H1 (cell line): ENCODE results near the gene ADAMTS17. TPM values are rescaled to one million over a fixed set of nuclear protein-coding genes. Genes with fewer than 3 reads are reported as not detected.

Experiments
- ATF2 ChIP-seq: IDR thresholded peaks from 2 replicates; pipeline ENCODE4 v1.6.1; 2012; ENCODE audit warnings: low read length, inconsistent platforms
- FOSL1 ChIP-seq: IDR thresholded peaks from 2 replicates; pipeline ENCODE4 v1.6.1; 2011; ENCODE audit warnings: mild to moderate bottlenecking, low read depth, low read length, moderate library complexity; ENCODE audit not compliant: insufficient read depth
- GABPA ChIP-seq: IDR thresholded peaks from 2 replicates; pipeline ENCODE4 v1.6.1; 2011; ENCODE audit warnings: mild to moderate bottlenecking, low read length, moderate library complexity, borderline replicate concordance; ENCODE audit not compliant: insufficient read depth
- TAF7 ChIP-seq: optimal IDR thresholded peaks from 2 replicates; pipeline ENCODE3; 2011; ENCODE audit warnings: low read depth, mild to moderate bottlenecking, inconsistent platforms, low read length, moderate library complexity, borderline replicate concordance
- TCF12 ChIP-seq: IDR thresholded peaks from 2 replicates; pipeline ENCODE4 v1.6.1; 2011; ENCODE audit warnings: low read depth, mild to moderate bottlenecking, low read length
- polyA plus RNA-seq, 7 experiments: library from polyadenylated mRNA; depleted of rRNA in 3 of 7; stranded (reverse) in 5 of 7; unstranded in 2 of 7; fragments of >200 nt in 5 of 7; fragments of 200-250 nt in 2 of 7; gene quantifications; 1 replicate in 5 of 7; 2 replicates in 1 of 7; 4 replicates in 1 of 7; pipeline versions ENCODE4 v1.2.1 to v1.2.3, GENCODE V29; 2011 to 2013; ENCODE audit warnings: missing spikeins in 2 of 7, mixed read lengths in 2 of 7
- total RNA-seq: library from RNA; stranded (reverse); fragmentation: NEBNext Ultra II Directional; extraction: Animal tissue kit (Norgen Biotek cat#: 25700); gene quantifications from 2 replicates; pipeline ENCODE4 v1.2.1, GENCODE V29; 2021

Gene ADAMTS17
- total and polyA plus RNA-seq, 2 of the 8 experiments (the other 6 are each of a cell fraction or from before 2014, with no cell fraction given), result 0.51 to 1.7 TPM

GRCh38 chr15:100277087-100277855 is 64.5 kb downstream of the ADAMTS17 start (continued):
- TF ChIP-seq TAF7 (no peak), TCF12 (no peak), GABPA (no peak), FOSL1 (no peak), ATF2 (no peak)
